GM12801 (cell line): Measurements from ENCODE around the gene C17orf113.

Source experiments
- CTCF ChIP-seq: IDR thresholded peaks from one replicate; pipeline ENCODE4 v1.5.1; 2011; ENCODE audit warnings: control low read depth; ENCODE audit not compliant: insufficient read length; ENCODE audit errors: extremely low read depth

The C17orf113 gene

GRCh38 chr17:42049834-42050392 lies 488 bp downstream of the C17orf113 start:
- TF ChIP-seq CTCF, result no peak

- TF ChIP-seq CTCF, result no peak
Measured at GRCh38 chr17:42047343-42047742, 3.1 kb downstream of the C17orf113 start.

GRCh38 chr17:42045719-42046118 lies 4.7 kb downstream of the C17orf113 start:
- TF ChIP-seq CTCF, result no peak

GRCh38 chr17:42042598-42043319 lies 7.6 kb downstream of the C17orf113 start:
- no peak for TF ChIP-seq CTCF

GRCh38 chr17:42041619-42042018 lies 8.8 kb downstream of the C17orf113 start:
- no peak for TF ChIP-seq CTCF

- no peak for TF ChIP-seq CTCF
Measured at GRCh38 chr17:42040818-42041217, 9.6 kb downstream of the C17orf113 start.

GRCh38 chr17:42039794-42040763 lies 10.3 kb downstream of the C17orf113 start:
- no peak for TF ChIP-seq CTCF
